ENCODE results near the gene XKRX. TPM values are rescaled to one million over a fixed set of nuclear protein-coding genes. Genes with fewer than 3 reads are reported as not detected.

XKRX gene
- polyA plus RNA-seq, 1 donor: not detected

DNA sequence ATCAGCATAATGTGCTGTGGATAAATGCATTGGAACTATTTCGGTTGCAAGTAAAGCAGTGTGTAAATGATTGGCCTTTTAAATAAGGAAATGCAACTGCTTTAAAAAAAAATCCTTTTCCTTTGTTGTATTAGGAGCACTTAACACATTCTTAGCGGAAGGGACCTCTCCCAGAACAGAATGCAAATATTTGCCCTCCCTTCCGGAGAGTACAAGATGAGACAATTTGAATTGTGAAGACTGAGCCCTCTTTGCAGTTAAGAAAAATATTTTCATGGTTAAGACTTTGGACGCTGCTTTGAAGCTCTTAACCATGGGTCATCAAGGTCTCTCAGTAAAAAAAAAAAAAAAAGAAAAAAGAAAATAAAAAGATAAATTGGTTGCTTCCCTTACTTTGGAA lies 45.1 kb downstream of the XKRX start:
- DNase-seq: no peak

DNA sequence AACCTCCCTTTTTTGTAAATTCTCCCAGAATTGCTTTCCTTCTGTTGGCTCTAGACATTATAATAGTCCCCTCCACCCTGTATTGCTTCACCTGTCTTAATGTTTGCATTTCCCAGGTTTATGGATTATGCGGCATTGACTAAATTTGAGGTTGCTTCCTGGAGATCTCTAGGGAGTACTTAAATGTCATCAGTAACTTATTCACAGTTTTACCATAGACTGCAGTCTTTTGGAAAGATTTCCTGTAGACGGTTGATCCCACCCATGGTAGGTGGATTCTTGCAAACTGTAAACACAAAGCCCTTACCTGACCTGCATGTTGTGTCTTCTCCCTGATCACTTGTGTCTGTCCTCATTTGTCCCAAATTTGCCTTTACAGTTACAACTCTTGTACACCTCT lies 48.3 kb downstream of the XKRX start:
- DNase-seq: no peak

GRCh38 chrX:100874325-100874724 lies 54.4 kb downstream of the XKRX start, which contains the start of gene NOX1:
Gene NOX1, minus strand, starts transcription at chrX:100874359. Its CDS starts 220 bp downstream, at chrX:100874139.
- no peak for DNase-seq

DNA sequence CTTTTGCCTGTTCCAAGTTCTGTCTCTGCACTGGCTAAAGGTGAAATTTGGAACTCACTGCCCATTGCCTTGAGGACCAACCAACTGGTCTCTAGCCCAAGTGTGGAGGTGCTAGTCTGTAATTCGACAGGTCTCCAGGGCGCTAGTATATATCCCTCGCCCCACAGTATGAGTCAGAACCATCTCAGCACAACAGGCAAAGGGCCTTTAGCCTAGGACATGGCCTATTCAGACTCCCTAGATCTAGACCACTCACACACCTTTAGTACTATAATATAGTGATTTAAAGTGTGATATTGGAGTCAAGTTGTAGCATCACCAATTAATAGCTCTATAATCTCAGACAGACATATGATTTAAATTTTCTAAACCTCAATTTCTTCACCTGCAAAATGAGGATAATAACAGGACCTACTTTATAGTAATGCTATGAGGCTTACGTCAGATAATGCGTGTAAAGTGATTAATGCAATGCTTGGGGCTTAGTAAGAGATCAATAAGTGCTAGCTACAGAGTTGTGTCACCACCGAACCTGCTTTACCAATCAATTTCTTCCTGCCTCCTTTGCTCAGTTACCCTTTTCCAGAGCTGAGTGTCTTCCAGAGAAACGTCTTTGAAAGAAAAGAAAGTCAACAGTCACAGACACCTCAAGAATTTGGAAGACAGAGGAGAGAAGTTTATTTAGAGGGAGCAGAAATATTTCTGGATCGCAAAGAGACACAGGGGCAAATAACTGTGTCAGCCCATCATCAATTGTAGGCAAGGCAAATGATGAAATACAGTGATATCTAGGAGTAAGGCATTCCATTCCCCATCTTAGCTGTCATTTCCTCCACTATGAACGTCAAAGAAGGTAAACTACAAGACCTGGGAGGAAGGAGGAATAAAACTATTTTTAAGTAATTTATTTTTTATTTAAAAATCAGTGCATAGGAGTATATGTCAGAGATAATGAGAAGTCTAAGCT lies 56.8 kb downstream of the XKRX start:
- DNase-seq: no peak

DNA sequence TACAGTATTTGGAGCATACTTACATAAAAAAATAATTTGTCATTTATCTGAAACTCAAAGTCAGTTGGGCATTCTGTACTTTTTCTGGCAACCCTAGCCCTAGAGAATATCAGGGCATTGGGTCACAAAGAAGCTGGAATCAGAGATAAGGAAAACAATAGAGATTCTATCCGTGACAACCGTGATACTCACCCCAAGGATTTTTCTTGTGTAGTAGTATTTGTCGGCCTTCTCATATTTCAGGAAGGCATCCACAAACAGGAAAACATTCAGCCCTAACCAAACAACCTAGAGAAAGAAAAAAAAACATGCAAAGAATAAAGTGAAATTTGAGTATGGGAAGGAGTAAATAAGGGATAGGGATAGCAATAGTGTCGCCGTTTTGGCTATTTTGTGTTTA lies 58.2 kb downstream of the XKRX start:
- DNase-seq: no peak

DNA sequence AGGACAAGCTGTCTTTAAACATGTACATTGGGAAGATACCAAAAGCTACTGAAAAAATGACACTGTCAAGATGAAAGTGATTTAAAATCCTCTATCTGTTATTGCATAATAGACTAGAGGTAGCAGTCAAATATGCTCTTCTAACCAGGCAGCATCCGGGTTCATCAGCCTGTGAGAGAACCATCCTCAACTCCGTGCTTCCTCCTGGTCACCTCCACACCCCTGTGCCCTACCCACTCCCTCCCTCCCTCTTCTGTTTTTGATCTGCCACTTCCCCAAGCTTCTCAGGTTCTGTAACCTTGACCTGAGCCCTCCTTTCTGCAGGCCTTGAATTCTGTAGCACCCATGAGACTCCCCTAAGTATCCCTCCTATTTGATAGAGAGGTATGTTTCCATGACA lies 60.4 kb downstream of the XKRX start:
- no peak for DNase-seq

DNA sequence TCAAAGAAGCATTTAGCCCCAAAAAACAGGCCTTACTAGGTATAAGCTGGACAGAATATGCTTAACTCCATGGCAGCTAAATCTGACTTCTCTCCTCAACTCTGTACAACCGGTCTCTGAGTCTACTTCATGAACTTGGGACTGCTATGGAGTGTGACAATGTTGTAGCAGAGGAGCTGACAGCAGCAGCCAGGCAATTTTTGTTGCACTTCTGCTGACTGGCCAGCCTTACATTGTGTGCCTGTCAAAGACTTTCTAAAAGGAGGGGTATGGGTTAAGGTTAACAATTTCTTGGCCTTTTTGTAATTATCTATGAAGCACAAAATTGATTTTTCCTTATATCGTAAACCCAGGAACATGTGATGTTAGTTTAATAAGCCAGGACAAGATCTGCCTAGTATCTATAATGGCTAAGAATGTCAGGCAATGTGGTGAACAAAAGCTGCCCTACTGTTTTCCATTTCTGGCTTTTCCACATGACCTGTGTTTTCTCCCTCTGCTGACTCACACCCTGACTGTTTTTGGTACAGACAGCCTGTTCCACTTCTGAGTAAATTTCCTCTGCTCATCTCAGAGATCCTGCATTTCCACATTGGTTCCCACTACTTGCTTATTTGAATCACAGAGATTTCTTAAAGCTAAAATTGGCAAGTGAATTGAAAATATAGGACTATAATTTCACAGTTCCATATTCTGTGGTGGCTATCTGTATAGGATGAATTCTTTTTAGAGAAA lies 63.9 kb downstream of the XKRX start:
- DNase-seq: no peak

Other genes with a start within 250 kb of the XKRX start
- gene SYTL4, start 196.8 kb downstream of the XKRX start, polyA plus RNA-seq (ENCODE audit: insufficient read length): 5.8 TPM
- gene CSTF2, start 108.5 kb downstream of the XKRX start, polyA plus RNA-seq (ENCODE audit: insufficient read length): 10.6 TPM
- gene NOX1, start 54.6 kb downstream of the XKRX start, polyA plus RNA-seq (ENCODE audit: insufficient read length): 0.25 TPM
- not detected for gene ARL13A, start 40.8 kb upstream of the XKRX start, polyA plus RNA-seq (ENCODE audit: insufficient read length)
- 8.3 TPM for gene TRMT2B, start 123.2 kb upstream of the XKRX start, polyA plus RNA-seq (ENCODE audit: insufficient read length)
- gene TMEM35A, start 150.0 kb upstream of the XKRX start, polyA plus RNA-seq (ENCODE audit: insufficient read length): 1.5 TPM
- gene CENPI, start 169.3 kb upstream of the XKRX start, polyA plus RNA-seq (ENCODE audit: insufficient read length): 4.8 TPM

Measured in hindlimb muscle (tissue), 1 donor.